ENCODE data around the gene XPO6.

XPO6 gene

DNA sequence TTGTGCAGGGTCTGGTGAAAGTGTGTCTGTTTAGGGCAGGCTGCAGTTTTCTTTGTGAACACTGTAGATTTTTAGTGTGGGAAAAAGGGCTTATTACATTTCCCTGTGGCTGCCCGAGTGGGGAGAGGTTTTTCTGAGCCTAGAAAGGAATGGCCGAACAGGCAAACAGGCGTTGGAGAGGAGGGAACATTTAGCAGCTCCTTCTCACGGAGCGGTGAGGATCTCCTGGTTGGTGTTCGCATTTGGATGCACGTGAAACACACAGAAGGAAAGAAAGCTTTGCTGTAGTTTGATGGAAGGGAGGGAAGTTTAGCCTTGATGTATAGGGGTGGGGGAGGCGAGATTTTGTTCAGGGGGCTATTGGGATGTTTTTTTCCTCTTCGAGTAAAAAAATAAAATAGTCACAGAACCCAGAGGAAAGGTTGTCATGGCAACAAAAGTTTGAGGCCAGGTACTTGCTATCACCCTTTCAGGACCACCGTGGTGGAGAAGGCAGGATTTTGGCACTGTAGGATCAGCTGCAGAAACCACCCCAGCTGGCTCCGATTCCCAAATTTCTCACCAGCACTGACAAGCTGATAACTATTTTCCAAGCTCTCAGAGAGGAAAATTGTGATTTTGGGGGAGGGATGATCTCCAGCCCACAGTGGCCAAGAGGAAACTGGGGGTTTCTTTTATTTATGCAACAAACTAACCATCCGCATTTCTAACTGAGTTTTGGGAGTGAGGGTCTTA lies 151.8 kb downstream of the XPO6 start:
- no peak for DNase-seq

- DNase-seq, result no peak
These were observed 152.8 kb downstream of the XPO6 start for GRCh38 chr16:28058839-28059589.

DNA sequence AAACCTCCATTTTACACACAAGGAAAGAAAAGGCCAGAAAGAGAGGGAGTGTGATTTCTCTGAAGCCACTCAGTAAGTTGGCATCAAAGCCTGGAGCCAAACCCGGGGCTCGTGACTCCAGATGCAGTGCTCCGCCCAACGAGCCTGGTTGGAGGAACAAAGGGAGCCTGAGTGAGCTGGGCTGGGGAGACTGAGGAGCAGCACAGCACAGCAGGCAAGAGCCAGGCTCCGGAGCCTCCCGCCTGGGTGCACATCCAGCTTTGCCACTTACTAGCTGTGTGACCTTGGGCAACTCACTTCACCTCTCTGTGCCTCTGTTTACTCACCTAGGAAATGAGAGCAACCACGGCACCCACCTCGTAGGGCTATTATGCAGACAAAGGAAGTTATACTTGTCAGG lies 153.8 kb downstream of the XPO6 start:
- DNase-seq, result no peak

GRCh38 chr16:28053461-28053860 lies 158.3 kb downstream of the XPO6 start:
- DNase-seq, result no peak

- DNase-seq, result no peak
These were observed 159.3 kb downstream of the XPO6 start for GRCh38 chr16:28052274-28053128.

DNA sequence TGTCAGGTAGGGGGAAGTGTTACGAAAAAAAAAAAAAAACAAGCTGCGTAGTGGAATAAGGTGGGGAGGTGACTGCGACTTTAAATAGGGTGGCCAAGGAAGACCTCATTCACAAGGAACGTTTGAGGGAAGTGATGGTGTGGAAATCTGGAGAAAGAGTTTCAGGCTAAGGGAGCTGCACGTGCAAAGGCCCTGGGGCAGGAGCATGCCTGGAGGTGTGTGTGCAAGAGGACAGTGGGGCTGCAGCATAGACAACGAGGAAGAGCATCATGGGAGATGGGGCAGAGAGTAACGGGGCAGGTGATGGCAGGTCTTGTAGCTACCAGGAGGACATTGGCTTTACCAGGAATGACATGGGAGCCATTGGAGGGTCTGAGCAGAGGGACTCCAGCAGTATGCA lies 160.3 kb downstream of the XPO6 start:
- no peak for DNase-seq
